Naive B cell (primary cell): ENCODE results near the gene MCM5. TPM values are rescaled to one million over a fixed set of nuclear protein-coding genes. Genes with fewer than 3 reads are reported as not detected.

ENCODE experiments used
- ATAC-seq, 2 donors: fragments of 150-1000 bp; cut with Tn5 transposase; 2 replicates each; pipeline ENCODE4 v1.10.0; 2021; ENCODE audit warnings: low read depth in 2 of 2, mild to moderate bottlenecking in 2 of 2, moderate library complexity in 2 of 2
- DNase-seq: peaks from one replicate; pipeline ENCODE4 v3.0.0; 2022
- H3K27ac Mint-ChIP-seq, 6 donors: one replicate each; pipeline ENCODE4 v1.8.0; 2020 to 2022; ENCODE audit warnings: mild to moderate bottlenecking in 6 of 6, mixed read lengths in 6 of 6, moderate library complexity in 5 of 6, inconsistent platforms in 2 of 6
- H3K27me3 Mint-ChIP-seq, 3 donors: one replicate each; pipeline ENCODE4 v1.8.0; 2021 to 2022; ENCODE audit warnings: mixed read lengths in 3 of 3, mild to moderate bottlenecking in 1 of 3
- H3K36me3 Mint-ChIP-seq, 2 donors: one replicate each; pipeline ENCODE4 v1.8.0; 2020 to 2022; ENCODE audit warnings: mixed read lengths in 2 of 2, inconsistent platforms in 1 of 2, mild to moderate bottlenecking in 1 of 2
- H3K4me1 Mint-ChIP-seq, 3 donors: one replicate each; pipeline ENCODE4 v1.8.0; 2020 to 2022; ENCODE audit warnings: mixed read lengths in 3 of 3, inconsistent platforms in 1 of 3, mild to moderate bottlenecking in 1 of 3, moderate library complexity in 1 of 3
- H3K4me3 Mint-ChIP-seq, 8 donors: one replicate each; pipeline ENCODE4 v1.8.0; 2020 to 2022; ENCODE audit warnings: mild to moderate bottlenecking in 8 of 8, mixed read lengths in 8 of 8, moderate library complexity in 8 of 8, inconsistent platforms in 2 of 8
- H3K9me3 Mint-ChIP-seq, 7 donors: one replicate each; pipeline ENCODE4 v1.8.0; 2020 to 2022; ENCODE audit warnings: mixed read lengths in 7 of 7, mild to moderate bottlenecking in 5 of 7, inconsistent platforms in 2 of 7, moderate library complexity in 1 of 7
- polyA plus RNA-seq, 6 donors: library from polyadenylated mRNA; unstranded; fragments of 300-500 nt; fragmentation: Illumina TruSeq; gene quantifications; one replicate each; pipeline ENCODE4 v1.2.3, GENCODE V29; 2021; ENCODE audit warnings: low read depth in 6 of 6

MCM5 gene
- polyA plus RNA-seq, 6 donors from 2014 or later, result 56.1 to 76.6 (median 64.0) TPM

- H3K4me1 Mint-ChIP-seq, result peaks cover 7 to 15% (median 13%) of the 10 kb centered on the region in 3 donors
- peak overlapping the region in 1 of 8 donors; percentile 71 for H3K4me3 Mint-ChIP-seq
These were observed 74.0 kb downstream of the MCM5 start for GRCh38 chr22:35473971-35474370.

More at GRCh38 chr22:35473971-35474370, 74.0 kb downstream of the MCM5 start:
- DNase-seq, result no peak
- Mint-ChIP-seq H3K36me3 (peaks cover 26 to 41% of the 10 kb centered on the region in 2 donors), H3K9me3 (peaks cover 0 to 13% (median 3%) of the 10 kb centered on the region in 7 donors), H3K27me3 (peaks cover 16 to 49% (median 17%) of the 10 kb centered on the region in 3 donors), H3K27ac (peak overlapping the region in 1 of 6 donors; percentile 16)
- no peak for ATAC-seq

Other genes with a start within 250 kb of the MCM5 start
- gene HMGXB4, start 142.6 kb upstream of the MCM5 start, polyA plus RNA-seq, result 10 to 100 TPM; 12.1 to 20.9 (median 16.5) TPM
- gene TOM1, start 100.2 kb upstream of the MCM5 start, polyA plus RNA-seq, result 10 to 100 TPM; 15.4 to 24.9 (median 18.8) TPM
- 1 to 10 TPM; 1.2 to 6.3 (median 2.1) TPM for gene HMOX1, start 19.0 kb upstream of the MCM5 start, polyA plus RNA-seq
- not detected for gene RASD2, start 140.7 kb downstream of the MCM5 start, polyA plus RNA-seq
- not detected for gene MB, start 217.2 kb downstream of the MCM5 start, polyA plus RNA-seq
- gene APOL6, start 248.3 kb downstream of the MCM5 start, polyA plus RNA-seq, result 1 to 10 TPM; 1.4 to 2.8 (median 2.0) TPM